ENCODE measurements around the gene THRB.

Gene THRB

GRCh38 chr3:24522146-24522579 lies 27.5 kb upstream of the THRB start (continued):
- TF ChIP-seq ZNF654 (tag by site-specific recombination; IDR thresholded peaks at IDR 0.05; ENCODE audit: low read depth) (no peak), ZBTB8A (tag by site-specific recombination; IDR thresholded peaks at IDR 0.05) (no peak), GFI1B (tag by site-specific recombination; IDR thresholded peaks at IDR 0.05) (no peak), ZNF112 (tag by site-specific recombination; IDR thresholded peaks at IDR 0.05) (no peak), ZNF433 (tag by site-specific recombination; IDR thresholded peaks at IDR 0.05; ENCODE audit: low read depth) (no peak), ZXDB (tag by site-specific recombination; IDR thresholded peaks at IDR 0.05) (no peak), ZEB2 (tag by site-specific recombination; IDR thresholded peaks at IDR 0.05) (0 out of 2 replicates have a peak, but pooled peaks have one; percentile 26), WT1 (tag by site-specific recombination; IDR thresholded peaks at IDR 0.05) (no peak), SP2 (tag by site-specific recombination; IDR thresholded peaks at IDR 0.05) (peak; percentile 43), ZNF701 (tag by site-specific recombination; IDR thresholded peaks at IDR 0.05) (no peak), ZFHX2 (tag by site-specific recombination; conservative IDR thresholded peaks at IDR 0.05) (peak; percentile 98), ZNF585B (tag by site-specific recombination; IDR thresholded peaks at IDR 0.05) (no peak), ZBTB44 (tag by site-specific recombination; IDR thresholded peaks at IDR 0.05) (no peak), ZFP69B (tag by site-specific recombination; IDR thresholded peaks at IDR 0.05) (no peak), PRDM4 (tag by site-specific recombination; IDR thresholded peaks at IDR 0.05) (no peak), INSM2 (tag by site-specific recombination; IDR thresholded peaks at IDR 0.05) (no peak), ZFP3 (tag by site-specific recombination; IDR thresholded peaks at IDR 0.05; ENCODE audit: low read depth) (no peak), ZNF548 (tag by site-specific recombination; IDR thresholded peaks at IDR 0.05) (no peak), ZNF138 (tag by site-specific recombination; IDR thresholded peaks at IDR 0.05; ENCODE audit: borderline replicate concordance) (no peak), BCL11B (tag by site-specific recombination; IDR thresholded peaks at IDR 0.05; ENCODE audit: low read depth) (peak; percentile 27; the same call in 1 of the 2 replicates), ZSCAN5A (tag by site-specific recombination; IDR thresholded peaks at IDR 0.05) (no peak), ZNF558 (tag by site-specific recombination; IDR thresholded peaks at IDR 0.05) (no peak), ZFP37 (tag by site-specific recombination; IDR thresholded peaks at IDR 0.05) (no peak), ZNF571 (tag by site-specific recombination; IDR thresholded peaks at IDR 0.05) (no peak), ZNF792 (tag by site-specific recombination; IDR thresholded peaks at IDR 0.05) (no peak), ZNF394 (tag by site-specific recombination; IDR thresholded peaks at IDR 0.05; ENCODE audit: borderline replicate concordance) (no peak), ZNF324 (tag by site-specific recombination; IDR thresholded peaks at IDR 0.05) (no peak), KLF16 (tag by site-specific recombination; IDR thresholded peaks at IDR 0.05) (no peak; the same call in 1 of the 2 replicates), KLF10 (tag by site-specific recombination; IDR thresholded peaks at IDR 0.05) (no peak), GLIS2 (tag by site-specific recombination; IDR thresholded peaks at IDR 0.05) (peak; percentile 87), ZNF776 (tag by site-specific recombination; IDR thresholded peaks at IDR 0.05; ENCODE audit: borderline replicate concordance) (no peak), ZNF560 (tag by site-specific recombination; IDR thresholded peaks at IDR 0.05; ENCODE audit: borderline replicate concordance) (no peak)
- TF ChIP-seq, protein P1, sequence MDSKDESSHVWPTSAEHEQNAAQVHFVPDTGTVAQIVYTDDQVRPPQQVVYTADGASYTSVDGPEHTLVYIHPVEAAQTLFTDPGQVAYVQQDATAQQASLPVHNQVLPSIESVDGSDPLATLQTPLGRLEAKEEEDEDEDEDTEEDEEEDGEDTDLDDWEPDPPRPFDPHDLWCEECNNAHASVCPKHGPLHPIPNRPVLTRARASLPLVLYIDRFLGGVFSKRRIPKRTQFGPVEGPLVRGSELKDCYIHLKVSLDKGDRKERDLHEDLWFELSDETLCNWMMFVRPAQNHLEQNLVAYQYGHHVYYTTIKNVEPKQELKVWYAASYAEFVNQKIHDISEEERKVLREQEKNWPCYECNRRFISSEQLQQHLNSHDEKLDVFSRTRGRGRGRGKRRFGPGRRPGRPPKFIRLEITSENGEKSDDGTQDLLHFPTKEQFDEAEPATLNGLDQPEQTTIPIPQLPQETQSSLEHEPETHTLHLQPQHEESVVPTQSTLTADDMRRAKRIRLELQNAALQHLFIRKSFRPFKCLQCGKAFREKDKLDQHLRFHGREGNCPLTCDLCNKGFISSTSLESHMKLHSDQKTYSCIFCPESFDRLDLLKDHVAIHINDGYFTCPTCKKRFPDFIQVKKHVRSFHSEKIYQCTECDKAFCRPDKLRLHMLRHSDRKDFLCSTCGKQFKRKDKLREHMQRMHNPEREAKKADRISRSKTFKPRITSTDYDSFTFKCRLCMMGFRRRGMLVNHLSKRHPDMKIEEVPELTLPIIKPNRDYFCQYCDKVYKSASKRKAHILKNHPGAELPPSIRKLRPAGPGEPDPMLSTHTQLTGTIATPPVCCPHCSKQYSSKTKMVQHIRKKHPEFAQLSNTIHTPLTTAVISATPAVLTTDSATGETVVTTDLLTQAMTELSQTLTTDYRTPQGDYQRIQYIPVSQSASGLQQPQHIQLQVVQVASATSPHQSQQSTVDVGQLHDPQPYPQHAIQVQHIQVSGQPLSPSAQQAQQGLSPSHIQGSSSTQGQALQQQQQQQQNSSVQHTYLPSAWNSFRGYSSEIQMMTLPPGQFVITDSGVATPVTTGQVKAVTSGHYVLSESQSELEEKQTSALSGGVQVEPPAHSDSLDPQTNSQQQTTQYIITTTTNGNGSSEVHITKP (tag by site-specific recombination; IDR thresholded peaks at IDR 0.05) = peak; percentile 67
